Loucy (cell line): ENCODE data around the gene UTY.

Experiments used
- H2AFZ ChIP-seq: fragments of 200-600 bp; sonication (generic); 2 replicates; pipeline ENCODE4 v1.6.0; 2016; ENCODE audit warnings: antibody characterized with exemption, mild to moderate bottlenecking, low read length, moderate library complexity
- H3F3A ChIP-seq: fragments of 200-600 bp; 2 replicates; pipeline ENCODE4 v1.6.0; 2016; ENCODE audit warnings: antibody characterized with exemption, low read depth, mild to moderate bottlenecking
- H3K27me3 ChIP-seq: fragments of 200-600 bp; sonication (generic); 2 replicates; pipeline ENCODE4 v1.6.1; 2014; ENCODE audit warnings: low read length, mild to moderate bottlenecking; ENCODE audit not compliant: insufficient read depth, poor library complexity, severe bottlenecking
- H3K36me3 ChIP-seq: fragments of 200-600 bp; sonication (generic); 2 replicates; pipeline ENCODE4 v1.6.1; 2016; ENCODE audit warnings: low read length; ENCODE audit not compliant: insufficient read depth
- H3K4me1 ChIP-seq: fragments of 200-600 bp; sonication (generic); 2 replicates; pipeline ENCODE4 v1.5.1; 2014; ENCODE audit warnings: low read length, mild to moderate bottlenecking; ENCODE audit not compliant: insufficient read depth, poor library complexity, severe bottlenecking
- H3K4me2 ChIP-seq: fragments of 200-600 bp; sonication (generic); 2 replicates; pipeline ENCODE4 v1.6.0; 2014; ENCODE audit warnings: antibody characterized with exemption, low read length, low read depth, mild to moderate bottlenecking; ENCODE audit not compliant: poor library complexity, severe bottlenecking
- H3K4me3 ChIP-seq: fragments of 200-600 bp; sonication (generic); 2 replicates; pipeline ENCODE4 v1.5.1; 2014; ENCODE audit warnings: low read length, mild to moderate bottlenecking, mixed read lengths; ENCODE audit not compliant: poor library complexity, severe bottlenecking
- H3K79me2 ChIP-seq: fragments of 200-600 bp; sonication (generic); 2 replicates; pipeline ENCODE4 v1.6.1; 2014; ENCODE audit warnings: low read length; ENCODE audit not compliant: insufficient read depth
- H3K9ac ChIP-seq: fragments of 200-600 bp; sonication (generic); 2 replicates; pipeline ENCODE4 v1.6.0; 2014; ENCODE audit warnings: mild to moderate bottlenecking, low read depth, low read length, moderate library complexity; ENCODE audit not compliant: poor library complexity, severe bottlenecking
- H3K9me2 ChIP-seq: fragments of 200-600 bp; sonication (generic); replicated peaks from 2 replicates; pipeline ENCODE4 v1.6.1; 2016; ENCODE audit warnings: low read depth, low read length, mixed read lengths
- H3K9me3 ChIP-seq: fragments of 200-600 bp; sonication (generic); 2 replicates; pipeline ENCODE4 v1.6.1; 2014; ENCODE audit warnings: mild to moderate bottlenecking, antibody characterized with exemption, low read length, low read depth; ENCODE audit not compliant: insufficient read depth
- H4K20me1 ChIP-seq: fragments of 200-600 bp; sonication (generic); 2 replicates; pipeline ENCODE4 v1.6.0; 2014; ENCODE audit warnings: antibody characterized with exemption, low read length, mild to moderate bottlenecking; ENCODE audit not compliant: insufficient read depth, poor library complexity, severe bottlenecking
- CTCF ChIP-seq: fragments of 200-600 bp; sonication (generic); conservative IDR thresholded peaks from 2 replicates; pipeline ENCODE4 v1.5.1; 2014; ENCODE audit warnings: mild to moderate bottlenecking, antibody characterized with exemption, low read length
- EZH2phosphoT487 ChIP-seq: fragments of 200-600 bp; IDR thresholded peaks from 2 replicates; pipeline ENCODE4 v1.6.1; 2018; ENCODE audit warnings: antibody characterized with exemption, mild to moderate bottlenecking, moderate library complexity, borderline replicate concordance

Gene UTY

GRCh38 chrY:13333791-13334190 is 146.0 kb downstream of the UTY start:
- no peak overlapping the region for H2AFZ ChIP-seq
- no peak overlapping the region for H3K4me2 ChIP-seq
- no peaks in the 10 kb centered on the region for H3F3A ChIP-seq
- no peaks in the 10 kb centered on the region for H3K36me3 ChIP-seq
- no peaks in the 10 kb centered on the region for H3K4me1 ChIP-seq
- no peaks in the 10 kb centered on the region for H3K27me3 ChIP-seq
- H3K4me3 ChIP-seq: no peak overlapping the region
- no peaks in the 10 kb centered on the region for H3K79me2 ChIP-seq
- no peaks in the 10 kb centered on the region for H3K9me2 ChIP-seq
- no peaks in the 10 kb centered on the region for H3K9me3 ChIP-seq
- TF ChIP-seq CTCF: no peak
- no peaks in the 10 kb centered on the region for H4K20me1 ChIP-seq
- no peak overlapping the region for H3K9ac ChIP-seq

- Histone ChIP-seq H2AFZ (no peak overlapping the region), H3K36me3 (no peaks in the 10 kb centered on the region), H3K9me2 (no peaks in the 10 kb centered on the region), H3K4me1 (no peaks in the 10 kb centered on the region), H4K20me1 (no peaks in the 10 kb centered on the region), H3K79me2 (no peaks in the 10 kb centered on the region), H3K27me3 (no peaks in the 10 kb centered on the region), H3F3A (no peaks in the 10 kb centered on the region), H3K4me3 (no peak overlapping the region), H3K4me2 (no peak overlapping the region), H3K9ac (no peak overlapping the region), H3K9me3 (no peaks in the 10 kb centered on the region)
- no peak for TF ChIP-seq EZH2phosphoT487
- TF ChIP-seq CTCF: no peak
Observed at GRCh38 chrY:13330651-13331050, 149.2 kb downstream of the UTY start.

GRCh38 chrY:13312966-13313365 is 166.9 kb downstream of the UTY start:
- Histone ChIP-seq H3K9ac (no peak overlapping the region), H3K9me3 (no peaks in the 10 kb centered on the region), H3K9me2 (no peaks in the 10 kb centered on the region), H3K4me2 (no peak overlapping the region), H2AFZ (no peak overlapping the region), H3K4me1 (no peaks in the 10 kb centered on the region), H3K4me3 (no peak overlapping the region), H3K79me2 (no peaks in the 10 kb centered on the region), H4K20me1 (no peaks in the 10 kb centered on the region), H3F3A (no peaks in the 10 kb centered on the region), H3K36me3 (no peaks in the 10 kb centered on the region), H3K27me3 (no peaks in the 10 kb centered on the region)
- no peak for TF ChIP-seq CTCF
- TF ChIP-seq EZH2phosphoT487: no peak
